HEK293T (cell line): ENCODE results near the gene KRT85.
"Not testable (repeated sequence)": the region's sequence is repeated elsewhere in the genome, so short reads cannot be mapped to it uniquely, and the experiment has no call there.

Experiments
- CTCF ChIA-PET: fragments of 350-600 bp; formaldehyde crosslinking; extraction: SDS; loops from one replicate; lab custom pipeline; 2021; ENCODE audit warnings: antibody characterized with exemption, inconsistent platforms; lab: Yijun Ruan, JAX
- POLR2A ChIA-PET: fragments of 350-600 bp; formaldehyde crosslinking; extraction: SDS; loops from one replicate; lab custom pipeline; 2020; ENCODE audit warnings: antibody characterized with exemption, inconsistent platforms; lab: Yijun Ruan, JAX
- DNase-seq: peaks from one replicate; pipeline ENCODE4 v3.0.0; 2012; ENCODE audit warnings: mixed read lengths; ENCODE audit errors: extremely low spot score
- ARNT ChIP-seq: fragments of 450-650 bp; IDR thresholded peaks from 2 replicates; pipeline ENCODE4 v1.6.1; 2017; ENCODE audit warnings: mild to moderate bottlenecking
- BHLHE40 ChIP-seq: fragments of 450-650 bp; IDR thresholded peaks from 2 replicates; pipeline ENCODE4 v1.6.1; 2016; ENCODE audit warnings: mild to moderate bottlenecking, moderate library complexity, borderline replicate concordance
- CTBP1 ChIP-seq: fragments of 450-650 bp; IDR thresholded peaks from 2 replicates; pipeline ENCODE4 v1.6.1; 2016; ENCODE audit warnings: borderline replicate concordance
- ELF4 ChIP-seq: fragments of 450-650 bp; IDR thresholded peaks from 2 replicates; pipeline ENCODE4 v1.6.1; 2017; ENCODE audit warnings: antibody characterized with exemption
- FOXA1 ChIP-seq: fragments of 450-650 bp; IDR thresholded peaks from 2 replicates; pipeline ENCODE4 v1.6.1; 2016; ENCODE audit warnings: mild to moderate bottlenecking
- FOXK2 ChIP-seq: fragments of 450-650 bp; IDR thresholded peaks from 2 replicates; pipeline ENCODE4 v1.6.1; 2016; ENCODE audit warnings: mild to moderate bottlenecking
- FOXM1 ChIP-seq: fragments of 450-650 bp; IDR thresholded peaks from 2 replicates; pipeline ENCODE4 v1.6.1; 2017; ENCODE audit warnings: mild to moderate bottlenecking, borderline replicate concordance
- HDGF ChIP-seq: fragments of 450-650 bp; IDR thresholded peaks from 2 replicates; pipeline ENCODE4 v1.6.1; 2017; ENCODE audit warnings: antibody characterized with exemption, borderline replicate concordance
- L3MBTL2 ChIP-seq: fragments of 450-650 bp; conservative IDR thresholded peaks from 2 replicates; pipeline ENCODE4 v1.6.1; 2016; ENCODE audit warnings: mild to moderate bottlenecking
- LEF1 ChIP-seq: fragments of 450-650 bp; IDR thresholded peaks from 2 replicates; pipeline ENCODE4 v1.6.1; 2017; ENCODE audit warnings: mild to moderate bottlenecking, borderline replicate concordance
- NFRKB ChIP-seq: fragments of 450-650 bp; IDR thresholded peaks from 2 replicates; pipeline ENCODE4 v1.6.1; 2016; ENCODE audit warnings: mild to moderate bottlenecking, moderate library complexity
- SP1 ChIP-seq: fragments of 450-650 bp; IDR thresholded peaks from 2 replicates; pipeline ENCODE4 v1.6.1; 2017
- SUZ12 ChIP-seq: fragments of 450-650 bp; IDR thresholded peaks from 2 replicates; pipeline ENCODE4 v1.6.1; 2016; ENCODE audit warnings: mild to moderate bottlenecking
- TARDBP ChIP-seq: fragments of 450-650 bp; IDR thresholded peaks from 2 replicates; pipeline ENCODE4 v1.6.1; 2016
- ZNF384 ChIP-seq: fragments of 450-650 bp; IDR thresholded peaks from 2 replicates; pipeline ENCODE4 v1.6.1; 2016
- TF ChIP-seq, protein P1 (sequence below): fragments of 450-650 bp; IDR thresholded peaks from 2 replicates; pipeline ENCODE4 v1.6.1; 2016

The KRT85 gene

DNA sequence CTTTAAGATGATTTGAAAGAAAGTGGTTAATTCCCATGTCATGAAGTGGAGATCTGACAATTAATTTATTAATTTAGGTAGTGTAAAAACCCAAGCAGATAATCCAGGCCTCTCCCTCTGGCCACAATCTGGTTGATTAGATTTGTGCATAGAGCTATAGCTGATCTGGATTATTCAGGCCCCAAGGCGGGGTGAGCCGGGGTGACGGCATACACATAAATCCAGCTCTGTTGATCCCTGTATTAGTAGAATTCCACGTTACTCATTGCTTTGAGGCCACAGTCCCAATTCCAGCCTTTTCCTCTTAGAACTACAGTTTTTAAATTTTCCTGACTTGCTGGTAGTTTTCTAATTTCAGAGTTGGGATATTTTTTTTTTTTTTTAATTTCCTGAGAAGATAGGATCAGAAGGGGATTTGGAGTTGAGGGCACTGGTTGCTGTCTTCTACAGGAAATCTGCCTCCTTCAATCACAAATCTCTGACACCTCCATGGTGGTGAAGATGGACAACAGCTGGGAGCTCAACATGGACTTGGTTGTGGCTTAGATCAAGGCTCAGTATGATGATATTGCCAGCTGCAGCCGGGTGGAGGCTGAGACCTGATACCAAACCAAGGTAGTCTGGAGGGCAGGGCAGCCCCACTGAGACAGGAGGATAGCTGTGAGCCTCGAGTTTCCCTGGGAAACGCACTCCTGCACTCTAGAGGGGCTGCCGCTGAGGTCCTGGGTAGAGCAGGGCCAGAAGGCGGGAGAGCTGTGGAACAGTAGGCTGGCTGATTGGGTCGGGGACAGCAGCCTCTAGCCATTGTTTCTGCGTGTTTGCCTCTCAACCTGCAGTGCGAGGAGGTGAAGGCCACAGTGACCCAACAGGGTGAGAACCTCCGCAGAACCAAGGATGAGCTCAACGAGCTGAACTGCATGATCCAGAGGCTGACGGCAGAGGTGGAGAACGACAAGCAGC lies 19.4 kb downstream of the KRT85 start:
- DNase-seq = no peak
- TF ChIP-seq SUZ12 = no peak
- TF ChIP-seq, protein P1, sequence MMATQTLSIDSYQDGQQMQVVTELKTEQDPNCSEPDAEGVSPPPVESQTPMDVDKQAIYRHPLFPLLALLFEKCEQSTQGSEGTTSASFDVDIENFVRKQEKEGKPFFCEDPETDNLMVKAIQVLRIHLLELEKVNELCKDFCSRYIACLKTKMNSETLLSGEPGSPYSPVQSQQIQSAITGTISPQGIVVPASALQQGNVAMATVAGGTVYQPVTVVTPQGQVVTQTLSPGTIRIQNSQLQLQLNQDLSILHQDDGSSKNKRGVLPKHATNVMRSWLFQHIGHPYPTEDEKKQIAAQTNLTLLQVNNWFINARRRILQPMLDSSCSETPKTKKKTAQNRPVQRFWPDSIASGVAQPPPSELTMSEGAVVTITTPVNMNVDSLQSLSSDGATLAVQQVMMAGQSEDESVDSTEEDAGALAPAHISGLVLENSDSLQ = no peak
- no peak for TF ChIP-seq FOXK2
- no peak for TF ChIP-seq HDGF
- TF ChIP-seq ELF4 = no peak
- no peak for TF ChIP-seq FOXA1
- no peak for TF ChIP-seq L3MBTL2
- no peak for TF ChIP-seq BHLHE40
- no peak for TF ChIP-seq LEF1
- TF ChIP-seq ZNF384 = no peak
- TF ChIP-seq FOXM1 = no peak
- no peak for TF ChIP-seq SP1
- TF ChIP-seq ARNT = no peak
- ChIA-PET POLR2A (interaction anchor here (1.5 kb wide), 1 partner anchor 9 kb away, joined by 3 read pairs; no protein-coding TSS in a partner anchor), CTCF (no interaction called here)

DNA sequence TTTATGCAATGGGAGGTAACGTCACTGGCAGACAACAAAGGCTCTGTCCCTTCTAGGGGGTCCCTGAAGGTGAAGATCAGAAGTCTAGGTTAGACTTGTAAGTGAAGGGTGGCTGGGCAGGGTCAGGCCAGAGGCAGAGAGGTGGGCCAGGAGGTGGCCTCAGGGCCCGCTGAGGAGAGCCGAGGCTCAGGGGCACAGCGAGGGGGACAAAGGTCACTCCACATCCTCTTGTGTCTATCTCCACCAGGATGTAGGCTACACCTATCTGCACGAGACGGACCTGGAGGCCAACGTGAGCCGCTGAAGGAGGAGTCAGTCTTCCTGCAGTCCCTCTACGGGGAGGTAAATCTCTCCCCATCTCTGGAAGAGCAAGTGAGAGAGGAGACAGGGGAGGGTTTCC lies 20.3 kb downstream of the KRT85 start:
- ChIA-PET CTCF (no interaction called here), POLR2A (interaction anchor here (1.5 kb wide), 1 partner anchor 8 kb away, joined by 3 read pairs; no protein-coding TSS in a partner anchor)
- DNase-seq = no peak
- TF ChIP-seq, protein P1 = no peak
- TF ChIP-seq LEF1 (no peak), NFRKB (no peak), HDGF (no peak), SP1 (no peak), SUZ12 (no peak), ARNT (no peak), L3MBTL2 (no peak), FOXM1 (no peak), ELF4 (no peak), BHLHE40 (no peak), FOXA1 (no peak)

DNA sequence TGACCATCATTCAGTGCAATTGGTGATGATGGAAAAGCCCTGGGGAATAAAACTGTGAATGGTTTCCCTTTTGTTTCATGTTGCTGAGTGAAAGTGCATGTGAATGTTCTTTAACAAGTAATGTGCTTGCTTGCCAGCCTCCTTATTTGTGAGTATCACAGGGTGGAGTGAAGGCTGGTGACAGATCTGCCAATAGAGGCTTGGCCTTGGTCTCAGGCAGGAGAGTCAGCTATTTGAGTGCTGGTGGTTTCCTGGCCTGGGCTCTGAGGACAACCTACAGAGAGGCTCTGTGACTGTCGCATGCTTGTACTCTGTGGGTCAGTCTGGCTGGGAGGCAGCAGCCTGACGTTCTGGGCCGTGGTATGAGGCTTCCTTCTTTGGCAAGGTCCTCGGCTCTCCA lies 20.7 kb downstream of the KRT85 start:
- ChIA-PET POLR2A (interaction anchor here (1.5 kb wide), 1 partner anchor 8 kb away, joined by 3 read pairs; no protein-coding TSS in a partner anchor), CTCF (no interaction called here)
- no peak for DNase-seq
- TF ChIP-seq NFRKB (no peak), ARNT (no peak), FOXA1 (no peak), HDGF (no peak), CTBP1 (no peak), FOXM1 (no peak), ELF4 (no peak), TARDBP (no peak), LEF1 (no peak), L3MBTL2 (no peak), FOXK2 (no peak), ZNF384 (no peak), BHLHE40 (no peak), SUZ12 (no peak), SP1 (no peak)
- TF ChIP-seq, protein P1 = no peak

DNA sequence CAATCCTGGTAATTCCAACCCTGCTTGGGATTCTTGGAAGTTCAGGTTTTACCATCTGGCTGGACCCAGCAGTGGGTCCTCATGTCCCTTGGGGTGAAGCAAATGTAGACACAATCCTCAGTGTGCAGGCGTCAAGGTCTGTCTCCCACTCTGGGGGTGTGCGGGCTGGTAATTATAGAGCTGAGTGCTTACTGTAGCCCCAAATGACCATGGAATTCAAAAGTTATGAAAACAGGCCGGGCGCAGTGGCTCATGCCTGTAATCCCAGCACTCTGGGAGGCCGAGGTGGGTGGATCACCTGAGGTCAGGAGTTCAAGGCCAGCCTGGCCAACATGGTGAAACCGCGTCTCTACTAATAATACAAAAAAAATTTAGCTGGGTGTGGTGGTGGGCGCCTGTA lies 22.2 kb downstream of the KRT85 start:
- CTCF ChIA-PET, POLR2A ChIA-PET, DNase-seq: not testable (repeated sequence)

DNA sequence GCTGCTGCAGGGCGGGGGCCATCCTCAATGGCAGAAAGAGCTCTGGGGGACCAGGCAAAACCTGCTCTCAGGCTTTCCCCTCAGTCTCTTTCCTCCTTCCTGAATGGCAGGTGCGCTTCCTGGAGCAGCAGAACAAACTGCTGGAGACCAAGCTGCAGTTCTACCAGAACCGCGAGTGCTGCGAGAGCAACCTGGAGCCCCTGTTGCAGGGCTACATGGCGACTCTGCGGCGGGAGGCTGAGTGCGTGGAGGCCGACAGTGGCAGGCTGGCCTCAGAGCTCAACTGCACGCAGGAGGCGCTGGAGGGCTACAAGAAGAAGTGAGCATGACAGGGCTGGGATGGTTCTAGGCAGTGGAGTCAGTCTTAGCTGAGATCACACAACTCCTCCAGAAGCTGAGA lies 23.2 kb downstream of the KRT85 start:
- DNase-seq = no peak
- TF ChIP-seq HDGF (no peak), FOXA1 (no peak), FOXM1 (no peak)
- ChIA-PET POLR2A (no interaction called here), CTCF (no interaction called here)

DNA sequence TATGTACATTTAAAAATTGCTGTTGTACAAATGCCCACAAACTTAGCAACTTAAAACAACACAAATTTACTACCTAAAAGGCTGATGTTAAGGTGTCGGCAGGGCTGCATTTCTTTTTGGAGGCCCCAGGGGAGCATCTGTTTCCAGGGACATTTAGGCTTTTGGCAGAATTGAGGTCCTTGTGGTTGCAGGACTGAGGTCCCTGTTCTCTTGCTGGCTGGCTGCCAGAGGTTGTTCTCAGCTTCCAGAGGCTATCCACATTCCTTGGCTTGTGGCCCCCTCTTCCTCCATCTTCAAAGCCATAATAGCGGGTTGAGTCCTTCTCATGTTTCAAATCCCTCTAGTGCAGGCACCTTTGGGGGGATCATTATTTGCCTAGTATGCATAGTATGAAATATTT lies 23.7 kb downstream of the KRT85 start:
- DNase-seq = no peak
- TF ChIP-seq NFRKB (no peak), ELF4 (no peak), FOXK2 (no peak), HDGF (no peak), ZNF384 (no peak), SP1 (no peak), L3MBTL2 (no peak), BHLHE40 (no peak), TARDBP (no peak), CTBP1 (no peak), FOXA1 (no peak), ARNT (no peak), SUZ12 (no peak), FOXM1 (no peak), LEF1 (no peak)
- TF ChIP-seq, protein P1 = no peak
- POLR2A ChIA-PET = no interaction called here
- CTCF ChIA-PET = no interaction called here
